ENCODE results near the gene TMEM200A.

DNA sequence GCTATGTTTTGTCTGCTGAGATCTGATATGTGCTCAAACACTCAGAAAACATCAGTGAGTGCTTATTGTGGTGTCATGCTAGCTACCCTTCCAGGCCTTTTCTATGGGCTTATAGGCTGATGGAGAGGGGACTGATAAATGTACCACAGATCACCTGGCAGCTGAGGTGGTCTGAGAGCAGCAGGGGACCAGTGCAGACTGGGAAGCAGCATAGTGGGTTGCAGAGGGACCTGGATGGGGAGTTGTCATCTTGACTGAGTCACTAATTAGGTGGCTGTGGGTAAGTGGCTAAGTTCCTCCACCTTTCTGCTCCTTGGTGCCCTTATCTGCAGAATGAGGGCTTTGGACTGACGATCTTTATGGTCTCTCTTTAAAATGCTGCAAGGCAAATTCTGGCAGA, 2.8 kb downstream of the TMEM200A start:
- TF ChIP-seq EP300 (IDR thresholded peaks at IDR 0.05) (no peak), POLR2A (IDR thresholded peaks at IDR 0.05) (no peak), POLR2AphosphoS5 (IDR thresholded peaks at IDR 0.05) (no peak)
- TF ChIP-seq, protein P1, sequence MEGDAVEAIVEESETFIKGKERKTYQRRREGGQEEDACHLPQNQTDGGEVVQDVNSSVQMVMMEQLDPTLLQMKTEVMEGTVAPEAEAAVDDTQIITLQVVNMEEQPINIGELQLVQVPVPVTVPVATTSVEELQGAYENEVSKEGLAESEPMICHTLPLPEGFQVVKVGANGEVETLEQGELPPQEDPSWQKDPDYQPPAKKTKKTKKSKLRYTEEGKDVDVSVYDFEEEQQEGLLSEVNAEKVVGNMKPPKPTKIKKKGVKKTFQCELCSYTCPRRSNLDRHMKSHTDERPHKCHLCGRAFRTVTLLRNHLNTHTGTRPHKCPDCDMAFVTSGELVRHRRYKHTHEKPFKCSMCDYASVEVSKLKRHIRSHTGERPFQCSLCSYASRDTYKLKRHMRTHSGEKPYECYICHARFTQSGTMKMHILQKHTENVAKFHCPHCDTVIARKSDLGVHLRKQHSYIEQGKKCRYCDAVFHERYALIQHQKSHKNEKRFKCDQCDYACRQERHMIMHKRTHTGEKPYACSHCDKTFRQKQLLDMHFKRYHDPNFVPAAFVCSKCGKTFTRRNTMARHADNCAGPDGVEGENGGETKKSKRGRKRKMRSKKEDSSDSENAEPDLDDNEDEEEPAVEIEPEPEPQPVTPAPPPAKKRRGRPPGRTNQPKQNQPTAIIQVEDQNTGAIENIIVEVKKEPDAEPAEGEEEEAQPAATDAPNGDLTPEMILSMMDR (IDR thresholded peaks at IDR 0.05) = no peak

Measured in upper lobe of left lung (tissue), 4 donors.